Right lobe of liver (tissue), 6 donors: ENCODE results near the gene C11orf68. TPM values are rescaled to one million over a fixed set of nuclear protein-coding genes. Genes with fewer than 3 reads are reported as not detected.

Experiments
- ATAC-seq, 4 donors: fragments of 200-7000 bp; cut with Tn5 transposase; one replicate each; pipeline ENCODE4 v1.9.1; 2020; ENCODE audit warnings: mild to moderate bottlenecking in 4 of 4, moderate library complexity in 4 of 4
- DNase-seq, 3 donors: peaks; one replicate each; pipeline ENCODE4 v3.0.0-alpha.2; 2020
- H3K27ac ChIP-seq, 3 donors: fragments of 200-600 bp; one replicate each; pipeline ENCODE4 v1.8.0; 2022
- H3K27me3 ChIP-seq, 2 donors: fragments of 200-600 bp; one replicate each; pipeline ENCODE4 v1.8.0; 2022
- H3K36me3 ChIP-seq, 4 donors: fragments of 200-600 bp; sonication (generic) in 1 of 4; one replicate each; pipeline versions ENCODE4 v1.5.1 to v1.8.0; 2017 to 2022; ENCODE audit warnings: control low read depth in 1 of 4
- H3K4me1 ChIP-seq, 4 donors: fragments of 200-600 bp; sonication (generic) in 1 of 4; one replicate each; pipeline versions ENCODE4 v1.5.1 to v1.8.0; 2017 to 2022; ENCODE audit warnings: control low read depth in 1 of 4
- H3K4me3 ChIP-seq, 3 donors: fragments of 200-600 bp; one replicate each; pipeline ENCODE4 v1.8.0; 2022
- H3K9me3 ChIP-seq, 4 donors: fragments of 200-600 bp; sonication (generic) in 1 of 4; one replicate each; pipeline versions ENCODE4 v1.5.1 to v1.8.0; 2017 to 2022; ENCODE audit warnings: control low read depth in 1 of 4
- POLR2A ChIP-seq: fragments of 450-650 bp; IDR thresholded peaks from one replicate; pipeline ENCODE4 v1.6.1; 2017; ENCODE audit warnings: antibody characterized with exemption, mild to moderate bottlenecking
- WGBS: methylation state at CpG from one replicate; pipeline ENCODE4 v1.1.6; 2018; ENCODE audit warnings: low coverage, low lambda C conversion rate; ENCODE audit not compliant: insufficient coverage; ENCODE audit errors: missing lambda C conversion rate; 5-methylcytosine and 5-hydroxymethylcytosine counted together
- intact Hi-C, 2 donors: fragments of 100-400 bp; cut with DNase I; formaldehyde crosslinking; loops; one replicate each; pipeline versions ENCODE4 v1.11.2 to v1.14.1; 2022
- total RNA-seq, 6 experiments: library from RNA; depleted of rRNA in 2 of 6; stranded (reverse); fragments of >200 nt in 2 of 6; fragmentation: NEBNext Ultra II Directional in 3 of 6; extraction: Animal tissue kit (Norgen Biotek cat#: 25700) in 3 of 6; gene quantifications; one replicate each; pipeline versions ENCODE4 v1.1.0 to v1.2.4, GENCODE V29; 2016 to 2023
- TF ChIP-seq, protein P1 (sequence below), 4 donors: fragments of 200-600 bp in 3 of 4; fragments of 450-650 bp in 1 of 4; IDR thresholded peaks; one replicate each; pipeline versions ENCODE4 v1.5.1 to v1.8.0; 2016 to 2022; ENCODE audit warnings: antibody characterized with exemption in 4 of 4, mild to moderate bottlenecking in 2 of 4
- donor health status: DM: no; HTN: yes; CAD: no.
- donor health status: DM: no; HTN: no; CAD: no.
- donor health status: DM: no; HTN: no; CAD: no.
- donor health status: DM: no; HTN: yes; CAD: no.
- donor health status: DM: no; HTN: yes; CAD: no.

Gene C11orf68
- total RNA-seq, 6 experiments from 2014 or later, result 6.5 to 14.0 (median 12.4) TPM

- Histone ChIP-seq H3K9me3 (no peaks in the 10 kb centered on the region), H3K27me3 (no peaks in the 10 kb centered on the region), H3K36me3 (peaks cover 0 to 11% (median 3%) of the 10 kb centered on the region in 4 donors), H3K4me3 (peak overlapping the region; percentile 97 to 98 (median 98)), H3K4me1 (peaks cover 0 to 21% (median 9%) of the 10 kb centered on the region in 4 donors), H3K27ac (peak overlapping the region; percentile 60 to 85 (median 78))
- intact Hi-C loops, result no loop called here
- peak; percentile 27 to 43 (median 41) for ATAC-seq
- peak; percentile 56 to 71 (median 60) for DNase-seq
- TF ChIP-seq, protein P1, sequence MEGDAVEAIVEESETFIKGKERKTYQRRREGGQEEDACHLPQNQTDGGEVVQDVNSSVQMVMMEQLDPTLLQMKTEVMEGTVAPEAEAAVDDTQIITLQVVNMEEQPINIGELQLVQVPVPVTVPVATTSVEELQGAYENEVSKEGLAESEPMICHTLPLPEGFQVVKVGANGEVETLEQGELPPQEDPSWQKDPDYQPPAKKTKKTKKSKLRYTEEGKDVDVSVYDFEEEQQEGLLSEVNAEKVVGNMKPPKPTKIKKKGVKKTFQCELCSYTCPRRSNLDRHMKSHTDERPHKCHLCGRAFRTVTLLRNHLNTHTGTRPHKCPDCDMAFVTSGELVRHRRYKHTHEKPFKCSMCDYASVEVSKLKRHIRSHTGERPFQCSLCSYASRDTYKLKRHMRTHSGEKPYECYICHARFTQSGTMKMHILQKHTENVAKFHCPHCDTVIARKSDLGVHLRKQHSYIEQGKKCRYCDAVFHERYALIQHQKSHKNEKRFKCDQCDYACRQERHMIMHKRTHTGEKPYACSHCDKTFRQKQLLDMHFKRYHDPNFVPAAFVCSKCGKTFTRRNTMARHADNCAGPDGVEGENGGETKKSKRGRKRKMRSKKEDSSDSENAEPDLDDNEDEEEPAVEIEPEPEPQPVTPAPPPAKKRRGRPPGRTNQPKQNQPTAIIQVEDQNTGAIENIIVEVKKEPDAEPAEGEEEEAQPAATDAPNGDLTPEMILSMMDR (IDR thresholded peaks at IDR 0.05), result no peak
- no peak for TF ChIP-seq POLR2A
- whole genome bisulfite sequencing, result 5% methylated on average over 7 of the region's 60 CpGs
Observed at GRCh38 chr11:65919573-65920371, 910 bp upstream of the C11orf68 start.

GRCh38 chr11:65919141-65919572 is 295 bp upstream of the C11orf68 start, which contains the start of gene DRAP1:
DRAP1 (plus strand) TSS chr11:65919426; CDS start chr11:65919502, 76 bp downstream.
- peak; percentile 100 for DNase-seq
- Histone ChIP-seq H3K27ac (peak within 1 kb of the TSS; percentile 84 to 90 (median 85)), H3K9me3 (no peaks in the 10 kb centered on the region), H3K27me3 (no peaks in the 10 kb centered on the region), H3K4me3 (peak within 1 kb of the TSS; percentile 98), H3K4me1 (peaks cover 0 to 21% (median 9%) of the 10 kb centered on the region in 4 donors), H3K36me3 (peaks cover 0 to 11% (median 3%) of the 10 kb centered on the region in 4 donors)
- peak; percentile 54 for TF ChIP-seq POLR2A
- TF ChIP-seq, protein P1 (IDR thresholded peaks at IDR 0.05), result peak in 1 of 4 donors; percentile 2
- WGBS, result 0% methylated on average over 1 of the region's 59 CpGs
- peak; percentile 90 to 97 (median 94) for ATAC-seq
- intact Hi-C loops, result no loop called here

GRCh38 chr11:65917434-65918210 is 1.2 kb downstream of the C11orf68 start:
- H3K27ac ChIP-seq, result peak overlapping the region in 1 of 3 donors; percentile 90
- no peak for TF ChIP-seq POLR2A
- TF ChIP-seq, protein P1 (IDR thresholded peaks at IDR 0.05), result no peak
- peaks cover 0 to 5% (median 0%) of the 10 kb centered on the region in 4 donors for H3K36me3 ChIP-seq
- WGBS, result 80% methylated on average over 5 of the region's 35 CpGs
- DNase-seq (no peak), ATAC-seq (no peak)
- H3K4me1 ChIP-seq, result peaks cover 0 to 21% (median 9%) of the 10 kb centered on the region in 4 donors
- intact Hi-C loops, result no loop called here
- no peaks in the 10 kb centered on the region for H3K27me3 ChIP-seq
- H3K9me3 ChIP-seq, result no peaks in the 10 kb centered on the region
- peak overlapping the region; percentile 90 to 98 (median 98) for H3K4me3 ChIP-seq

DNA sequence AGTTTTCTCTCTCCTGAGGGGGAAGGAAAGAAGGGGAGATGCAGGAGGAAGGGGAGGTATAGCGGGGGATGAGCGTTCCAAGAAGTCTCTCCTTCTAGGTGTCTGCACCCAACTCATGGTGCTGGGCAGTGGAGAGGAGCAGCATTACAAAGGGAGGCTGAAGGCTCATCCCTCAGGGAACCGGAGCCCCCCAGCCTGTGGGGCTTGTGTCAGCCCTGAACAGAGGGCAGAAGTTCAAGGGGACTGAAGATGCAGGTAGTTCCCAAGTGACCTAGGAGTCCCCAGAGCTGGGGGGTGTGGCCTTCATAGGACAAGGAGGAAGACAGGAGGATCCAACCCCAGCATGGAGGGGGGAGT is 1.8 kb downstream of the C11orf68 start:
- H3K27me3 ChIP-seq, result no peaks in the 10 kb centered on the region
- H3K4me1 ChIP-seq, result peaks cover 0 to 21% (median 9%) of the 10 kb centered on the region in 4 donors
- no peak overlapping the region for H3K27ac ChIP-seq
- ATAC-seq, result no peak
- H3K9me3 ChIP-seq, result no peaks in the 10 kb centered on the region
- TF ChIP-seq, protein P1 (IDR thresholded peaks at IDR 0.05), result no peak
- no peak for TF ChIP-seq POLR2A
- intact Hi-C loops, result no loop called here
- no peak overlapping the region for H3K4me3 ChIP-seq
- no peaks in the 10 kb centered on the region for H3K36me3 ChIP-seq
- WGBS, result 100% methylated on average over 2 of the region's 3 CpGs
- DNase-seq, result no peak
